Mesothelial cell of epicardium (in vitro differentiated cells): ENCODE results near the gene YWHAQ. TPM values are rescaled to one million over a fixed set of nuclear protein-coding genes. Genes with fewer than 3 reads are reported as not detected.
A peak's percentile ranks its signal among the peaks of the same experiment; 100 is the strongest.

Experiments
- DNase-seq, 2 experiments: peaks; one replicate each; pipeline ENCODE4 v3.0.0; 2021; ENCODE audit warnings: low spot score in 2 of 2; ENCODE audit not compliant: unreplicated experiment in 2 of 2
- H3K27ac Mint-ChIP-seq: 2 replicates; pipeline ENCODE4 v1.8.0; 2021; ENCODE audit warnings: mixed read lengths
- H3K27me3 Mint-ChIP-seq: 2 replicates; pipeline ENCODE4 v1.8.0; 2021; ENCODE audit warnings: low read depth, mixed read lengths
- H3K36me3 Mint-ChIP-seq: 2 replicates; pipeline ENCODE4 v1.8.0; 2021; ENCODE audit warnings: mixed read lengths
- H3K4me1 Mint-ChIP-seq: 2 replicates; pipeline ENCODE4 v1.8.0; 2021; ENCODE audit warnings: mixed read lengths
- H3K4me3 Mint-ChIP-seq: 2 replicates; pipeline ENCODE4 v1.8.0; 2021; ENCODE audit warnings: mild to moderate bottlenecking, moderate library complexity, mixed read lengths
- H3K9me3 Mint-ChIP-seq: 2 replicates; pipeline ENCODE4 v1.8.0; 2021; ENCODE audit warnings: mixed read lengths
- CTCF ChIP-seq: fragments of 200-600 bp; sonication (generic); IDR thresholded peaks from one replicate; pipeline ENCODE4 v1.5.0; 2021; ENCODE audit warnings: antibody characterized with exemption; ENCODE audit not compliant: unreplicated experiment
- total RNA-seq: library from RNA; stranded (reverse); gene quantifications from 3 replicates; pipeline ENCODE4 v1.2.1, GENCODE V29; 2021

YWHAQ gene
- total RNA-seq, 1 donor from 2014 or later = 248 TPM

DNA sequence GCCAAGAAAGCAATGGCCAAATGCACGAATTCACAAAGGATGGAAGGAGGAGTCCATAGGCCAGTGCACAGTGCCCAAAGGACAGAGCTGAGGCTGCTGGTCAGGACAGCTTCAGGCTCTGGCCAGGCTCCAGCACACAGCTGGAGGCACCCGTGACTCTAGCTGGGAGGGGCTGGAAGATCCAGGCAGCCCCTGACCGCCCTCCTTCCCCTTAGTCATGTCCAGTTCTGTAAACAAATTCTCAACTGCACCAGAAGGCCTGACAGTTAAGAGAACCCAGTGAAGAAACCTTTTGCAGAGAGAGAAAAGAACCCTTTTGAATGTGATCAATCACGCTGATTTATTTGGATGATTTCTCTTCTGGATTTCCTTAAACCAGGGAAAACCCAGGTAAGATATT is 7.7 kb upstream of the YWHAQ start:
- no peak for TF ChIP-seq CTCF
- Mint-ChIP-seq H3K9me3 (no peaks in the 10 kb centered on the region), H3K27me3 (peaks cover 2% of the 10 kb centered on the region), H3K27ac (no peak overlapping the region), H3K36me3 (no peaks in the 10 kb centered on the region), H3K4me3 (no peak overlapping the region), H3K4me1 (peaks cover 27% of the 10 kb centered on the region)
- no peak for DNase-seq

GRCh38 chr2:9637330-9637729 is 6.5 kb upstream of the YWHAQ start:
- Mint-ChIP-seq H3K4me1 (peaks cover 26% of the 10 kb centered on the region), H3K4me3 (no peak overlapping the region), H3K27ac (no peak overlapping the region), H3K36me3 (no peaks in the 10 kb centered on the region), H3K9me3 (no peaks in the 10 kb centered on the region), H3K27me3 (peaks cover 1% of the 10 kb centered on the region)
- no peak for DNase-seq
- no peak for TF ChIP-seq CTCF

DNA sequence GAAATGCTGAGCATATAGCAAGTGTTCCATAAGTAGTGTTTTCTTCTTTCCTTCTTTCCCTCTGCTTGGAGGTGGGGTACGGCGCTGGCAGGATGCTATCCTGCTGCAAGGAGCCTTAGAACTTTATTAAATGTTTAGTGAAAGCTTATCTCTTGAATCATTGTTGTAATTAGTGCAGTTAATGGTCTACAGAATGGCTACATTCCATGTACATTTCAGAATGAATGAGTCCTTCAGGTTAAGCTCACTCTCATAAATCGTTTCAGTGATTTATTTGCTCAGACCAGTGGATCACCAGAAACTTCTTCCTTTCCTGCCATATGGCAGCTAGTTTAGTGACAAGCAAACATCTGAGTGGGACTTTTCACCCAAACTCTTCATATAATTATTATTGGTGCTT is 3.3 kb upstream of the YWHAQ start:
- peaks cover 1% of the 10 kb centered on the region for H3K27me3 Mint-ChIP-seq
- no peak for TF ChIP-seq CTCF
- H3K4me1 Mint-ChIP-seq = peaks cover 27% of the 10 kb centered on the region
- no peaks in the 10 kb centered on the region for H3K36me3 Mint-ChIP-seq
- H3K9me3 Mint-ChIP-seq = no peaks in the 10 kb centered on the region
- H3K27ac Mint-ChIP-seq = no peak overlapping the region
- no peak for DNase-seq
- H3K4me3 Mint-ChIP-seq = no peak overlapping the region

DNA sequence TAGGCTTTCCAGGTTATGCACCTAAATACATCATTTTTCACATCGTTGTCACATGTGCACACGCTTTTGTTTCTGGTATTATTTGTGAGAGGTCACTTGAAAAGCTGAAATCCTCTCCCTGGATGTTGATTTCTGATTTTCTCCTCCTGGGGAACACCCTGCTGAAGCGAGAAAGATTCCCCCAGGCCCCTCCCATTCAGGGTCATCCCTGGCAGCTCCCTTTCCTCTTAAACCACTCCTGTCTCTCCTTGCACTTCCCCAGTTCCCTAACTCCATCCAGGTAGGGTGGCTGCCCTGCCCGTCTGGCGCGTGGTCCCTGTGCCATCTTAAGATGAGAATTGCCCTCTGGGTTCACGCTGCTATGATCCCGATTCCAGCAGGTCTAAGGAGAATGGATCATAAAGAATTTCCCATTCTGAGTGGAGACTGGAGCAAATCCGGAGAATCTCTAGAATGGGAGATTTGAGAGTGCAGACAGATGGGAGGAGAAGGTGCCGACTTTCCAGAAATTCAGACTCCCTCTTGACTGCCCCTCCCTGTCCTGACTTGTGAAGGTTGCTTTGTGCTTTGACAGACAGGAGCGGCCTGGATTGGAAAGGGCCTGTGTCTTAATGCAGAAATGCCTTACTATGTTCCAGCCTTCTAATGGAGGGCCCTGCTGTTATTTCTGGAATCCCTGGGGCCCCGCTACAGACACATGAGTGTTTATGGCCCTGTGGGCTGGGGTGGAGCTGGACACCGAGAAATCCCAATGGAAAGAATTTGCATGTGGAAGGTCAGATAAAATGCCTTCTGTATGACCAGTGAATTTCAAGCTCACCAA is 1.3 kb upstream of the YWHAQ start:
- H3K9me3 Mint-ChIP-seq = no peaks in the 10 kb centered on the region
- H3K27me3 Mint-ChIP-seq = peaks cover 1% of the 10 kb centered on the region
- H3K27ac Mint-ChIP-seq = peak overlapping the region; percentile 75
- H3K4me3 Mint-ChIP-seq = peak overlapping the region; percentile 89
- TF ChIP-seq CTCF = no peak
- peaks cover 35% of the 10 kb centered on the region for H3K4me1 Mint-ChIP-seq
- peaks cover 14% of the 10 kb centered on the region for H3K36me3 Mint-ChIP-seq
- DNase-seq = no peak

DNA sequence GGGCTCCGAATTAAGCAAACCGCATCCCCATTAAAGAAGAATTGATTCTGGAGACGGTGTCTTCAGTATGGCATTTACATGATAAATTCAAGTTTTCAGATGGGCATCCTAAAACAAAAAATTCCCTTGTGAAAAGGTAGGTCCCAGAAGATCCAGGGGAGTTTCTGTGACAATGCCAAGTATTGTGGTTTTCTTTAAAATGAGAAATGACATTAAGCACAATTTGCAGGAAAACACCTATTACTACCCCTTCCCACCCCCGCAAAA is 689 bp upstream of the YWHAQ start:
- H3K9me3 Mint-ChIP-seq = no peaks in the 10 kb centered on the region
- H3K4me1 Mint-ChIP-seq = peaks cover 41% of the 10 kb centered on the region
- H3K27ac Mint-ChIP-seq = peak overlapping the region; percentile 75
- TF ChIP-seq CTCF = no peak
- no peak for DNase-seq
- H3K27me3 Mint-ChIP-seq = peaks cover 1% of the 10 kb centered on the region
- peak overlapping the region; percentile 89 for H3K4me3 Mint-ChIP-seq
- peaks cover 17% of the 10 kb centered on the region for H3K36me3 Mint-ChIP-seq
